Keratinocyte (primary cell): ENCODE results near the gene FBXW2. TPM values are rescaled to one million over a fixed set of nuclear protein-coding genes. Genes with fewer than 3 reads are reported as not detected.

Source experiments
- DNase-seq: peaks from one replicate; pipeline ENCODE4 v3.0.0-alpha.2; 2011; ENCODE audit warnings: low read depth, missing footprints, low spot score
- FAIRE-seq: peaks from 2 replicates; lab custom pipeline; 2011; peaks lifted over from hg19 to GRCh38; lab: Jason Lieb, UNC
- H2AFZ ChIP-seq: 2 replicates; pipeline ENCODE4 v1.6.0; 2012; ENCODE audit warnings: low read length, control low read depth, inconsistent platforms; ENCODE audit not compliant: control insufficient read depth
- H3K27ac ChIP-seq: 2 replicates; pipeline ENCODE4 v1.5.1; 2011; ENCODE audit warnings: low read length; ENCODE audit not compliant: control insufficient read depth, insufficient read depth
- H3K27me3 ChIP-seq: 3 replicates; pipeline ENCODE4 v1.6.0; 2011; ENCODE audit warnings: low read length; ENCODE audit not compliant: control insufficient read depth, insufficient read depth; ENCODE audit errors: extremely low read depth
- H3K36me3 ChIP-seq, 2 experiments: 2 replicates in 1 of 2; 3 replicates in 1 of 2; pipeline ENCODE4 v1.5.1; 2011; ENCODE audit warnings: low read length in 2 of 2, mild to moderate bottlenecking in 1 of 2; ENCODE audit not compliant: control insufficient read depth in 2 of 2, insufficient read depth in 2 of 2; ENCODE audit errors: extremely low read depth in 1 of 2
- H3K4me1 ChIP-seq: 3 replicates; pipeline ENCODE4 v1.5.1; 2011; ENCODE audit warnings: low read length; ENCODE audit not compliant: control insufficient read depth, insufficient read depth; ENCODE audit errors: extremely low read depth
- H3K4me2 ChIP-seq: 3 replicates; pipeline ENCODE4 v1.6.0; 2011; ENCODE audit warnings: low read depth, low read length; ENCODE audit not compliant: control insufficient read depth, insufficient read depth; ENCODE audit errors: extremely low read depth
- H3K4me3 ChIP-seq, 3 experiments: fragments of 200-600 bp in 1 of 3; sonication (generic) in 1 of 3; 2 replicates in 2 of 3; 3 replicates in 1 of 3; pipeline ENCODE4 v1.5.1; 2011 to 2016; ENCODE audit warnings: low read length in 3 of 3, mild to moderate bottlenecking in 3 of 3, control low read depth in 2 of 3, inconsistent platforms in 1 of 3, low read depth in 1 of 3, mixed read lengths in 1 of 3, mixed run types in 1 of 3, moderate library complexity in 1 of 3; ENCODE audit not compliant: control insufficient read depth in 2 of 3, insufficient read depth in 2 of 3; ENCODE audit errors: extremely low read depth in 1 of 3
- H3K79me2 ChIP-seq: 2 replicates; pipeline ENCODE4 v1.6.0; 2012; ENCODE audit warnings: low read length; ENCODE audit not compliant: control insufficient read depth, insufficient read depth
- H3K9ac ChIP-seq: 3 replicates; pipeline ENCODE4 v1.6.0; 2011; ENCODE audit warnings: low read length; ENCODE audit not compliant: control insufficient read depth, insufficient read depth; ENCODE audit errors: extremely low read depth
- H3K9me1 ChIP-seq: 3 replicates; pipeline ENCODE4 v1.6.0; 2011; ENCODE audit warnings: low read length; ENCODE audit not compliant: control insufficient read depth, insufficient read depth; ENCODE audit errors: extremely low read depth
- H3K9me3 ChIP-seq: 2 replicates; pipeline ENCODE4 v1.5.1; 2012; ENCODE audit warnings: low read depth, low read length; ENCODE audit not compliant: control insufficient read depth
- H4K20me1 ChIP-seq: 3 replicates; pipeline ENCODE4 v1.6.0; 2011; ENCODE audit warnings: low read length; ENCODE audit not compliant: control insufficient read depth, insufficient read depth; ENCODE audit errors: extremely low read depth
- EZH2 ChIP-seq: IDR thresholded peaks from one replicate; pipeline ENCODE4 v1.6.1; 2012; ENCODE audit warnings: inconsistent platforms, mild to moderate bottlenecking, low read length, moderate library complexity
- dilution Hi-C: fragments of 300-500 bp; cut with MboI; formaldehyde crosslinking; loops from one replicate; pipeline ENCODE4 v1.7.0; 2020; ENCODE audit warnings: low sequenced_read_pairs; ENCODE audit not compliant: extremely low pct_ligation_motif_present
- polyA plus RNA-seq, 5 experiments: library from polyadenylated mRNA; depleted of rRNA in 3 of 5; stranded (reverse) in 3 of 5; stranded (forward) in 1 of 5; unstranded in 1 of 5; fragments of >200 nt; gene quantifications; 1 replicate in 1 of 5; 2 replicates in 3 of 5; 3 replicates in 1 of 5; pipeline versions ENCODE4 v1.2.1 to v1.2.3, GENCODE V29; 2011 to 2012; ENCODE audit warnings: missing spikeins in 2 of 5, low read depth in 1 of 5, low replicate concordance in 1 of 5
- TF ChIP-seq, protein P1 (sequence below), 3 experiments: IDR thresholded peaks in 1 of 3; conservative IDR thresholded peaks in 1 of 3; optimal IDR thresholded peaks in 1 of 3; 2 replicates in 2 of 3; 3 replicates in 1 of 3; pipeline versions ENCODE3 to v1.5.1; 2011; ENCODE audit warnings: low read length in 3 of 3, mild to moderate bottlenecking in 3 of 3, moderate library complexity in 2 of 3, control low read depth in 1 of 3, inconsistent platforms in 1 of 3; ENCODE audit not compliant: insufficient read depth in 2 of 3; ENCODE audit errors: extremely low read depth in 1 of 3

The FBXW2 gene
- polyA plus RNA-seq, 1 donor (not counting 4 experiments of a cell fraction or from before 2014, with no cell fraction given): 68.3 TPM

- Histone ChIP-seq H3K9me3 (no peaks in the 10 kb centered on the region), H2AFZ (no peak overlapping the region), H3K9ac (no peak overlapping the region), H3K9me1 (no peaks in the 10 kb centered on the region), H3K4me3 (no peak overlapping the region), H3K36me3 (no peaks in the 10 kb centered on the region), H4K20me1 (no peaks in the 10 kb centered on the region), H3K4me2 (no peak overlapping the region), H3K27ac (no peak overlapping the region), H3K79me2 (no peaks in the 10 kb centered on the region), H3K4me1 (peaks cover 3% of the 10 kb centered on the region), H3K27me3 (no peaks in the 10 kb centered on the region)
- TF ChIP-seq, protein P1, sequence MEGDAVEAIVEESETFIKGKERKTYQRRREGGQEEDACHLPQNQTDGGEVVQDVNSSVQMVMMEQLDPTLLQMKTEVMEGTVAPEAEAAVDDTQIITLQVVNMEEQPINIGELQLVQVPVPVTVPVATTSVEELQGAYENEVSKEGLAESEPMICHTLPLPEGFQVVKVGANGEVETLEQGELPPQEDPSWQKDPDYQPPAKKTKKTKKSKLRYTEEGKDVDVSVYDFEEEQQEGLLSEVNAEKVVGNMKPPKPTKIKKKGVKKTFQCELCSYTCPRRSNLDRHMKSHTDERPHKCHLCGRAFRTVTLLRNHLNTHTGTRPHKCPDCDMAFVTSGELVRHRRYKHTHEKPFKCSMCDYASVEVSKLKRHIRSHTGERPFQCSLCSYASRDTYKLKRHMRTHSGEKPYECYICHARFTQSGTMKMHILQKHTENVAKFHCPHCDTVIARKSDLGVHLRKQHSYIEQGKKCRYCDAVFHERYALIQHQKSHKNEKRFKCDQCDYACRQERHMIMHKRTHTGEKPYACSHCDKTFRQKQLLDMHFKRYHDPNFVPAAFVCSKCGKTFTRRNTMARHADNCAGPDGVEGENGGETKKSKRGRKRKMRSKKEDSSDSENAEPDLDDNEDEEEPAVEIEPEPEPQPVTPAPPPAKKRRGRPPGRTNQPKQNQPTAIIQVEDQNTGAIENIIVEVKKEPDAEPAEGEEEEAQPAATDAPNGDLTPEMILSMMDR (optimal IDR thresholded peaks at IDR 0.05 in 1 of 3, IDR thresholded peaks at IDR 0.05 in 1 of 3, conservative IDR thresholded peaks at IDR 0.05 in 1 of 3; ENCODE audit: extremely low read depth in 1 of 3, insufficient read depth in 2 of 3, low read length in 3 of 3): no peak
- TF ChIP-seq EZH2: no peak
- FAIRE-seq: no peak
- dilution Hi-C loops: no loop called here
- no peak for DNase-seq
Measured at GRCh38 chr9:120735415-120736126, 57.6 kb downstream of the FBXW2 start.

GRCh38 chr9:120734607-120735410 is 58.4 kb downstream of the FBXW2 start:
- no peak overlapping the region for H3K27ac ChIP-seq
- FAIRE-seq (no peak), DNase-seq (no peak)
- H3K9me3 ChIP-seq: no peaks in the 10 kb centered on the region
- H4K20me1 ChIP-seq: no peaks in the 10 kb centered on the region
- H3K27me3 ChIP-seq: no peaks in the 10 kb centered on the region
- no peak overlapping the region for H3K9ac ChIP-seq
- no peak overlapping the region for H2AFZ ChIP-seq
- no peaks in the 10 kb centered on the region for H3K36me3 ChIP-seq
- H3K79me2 ChIP-seq: no peaks in the 10 kb centered on the region
- H3K4me1 ChIP-seq: peaks cover 5% of the 10 kb centered on the region
- TF ChIP-seq, protein P1 (optimal IDR thresholded peaks at IDR 0.05 in 1 of 3, IDR thresholded peaks at IDR 0.05 in 1 of 3, conservative IDR thresholded peaks at IDR 0.05 in 1 of 3; ENCODE audit: extremely low read depth in 1 of 3, insufficient read depth in 2 of 3, low read length in 3 of 3): no peak
- TF ChIP-seq EZH2: no peak
- H3K4me2 ChIP-seq: no peak overlapping the region
- dilution Hi-C loops: no loop called here
- H3K9me1 ChIP-seq: no peaks in the 10 kb centered on the region
- no peak overlapping the region for H3K4me3 ChIP-seq
